Measurements from ENCODE around the gene SACM1L.

SACM1L gene

DNA sequence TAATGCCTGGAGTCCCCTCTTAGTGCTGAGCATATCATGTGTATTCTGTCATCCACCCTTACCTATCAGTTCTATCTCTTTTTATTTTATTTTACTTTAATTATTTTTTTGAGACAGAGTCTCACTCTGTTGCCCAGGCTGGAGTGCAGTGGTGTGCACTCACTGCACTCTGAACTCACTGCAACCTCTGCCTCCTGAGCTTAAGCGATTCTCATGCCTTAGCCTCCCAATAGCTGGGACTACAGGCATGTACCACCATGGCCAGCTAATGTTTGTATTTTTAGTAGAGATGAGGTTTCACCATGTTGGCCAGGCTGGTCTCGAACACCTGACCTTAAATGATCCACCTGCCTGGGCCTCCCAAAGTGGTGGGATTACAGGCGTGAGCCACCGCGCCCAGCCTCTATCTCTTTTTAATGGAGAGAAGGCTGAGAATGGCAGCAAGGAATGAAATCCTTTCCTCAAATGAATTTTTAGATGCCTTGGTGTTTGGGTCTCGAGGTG lies 11.4 kb downstream of the SACM1L start:
- no peak for DNase-seq

DNA sequence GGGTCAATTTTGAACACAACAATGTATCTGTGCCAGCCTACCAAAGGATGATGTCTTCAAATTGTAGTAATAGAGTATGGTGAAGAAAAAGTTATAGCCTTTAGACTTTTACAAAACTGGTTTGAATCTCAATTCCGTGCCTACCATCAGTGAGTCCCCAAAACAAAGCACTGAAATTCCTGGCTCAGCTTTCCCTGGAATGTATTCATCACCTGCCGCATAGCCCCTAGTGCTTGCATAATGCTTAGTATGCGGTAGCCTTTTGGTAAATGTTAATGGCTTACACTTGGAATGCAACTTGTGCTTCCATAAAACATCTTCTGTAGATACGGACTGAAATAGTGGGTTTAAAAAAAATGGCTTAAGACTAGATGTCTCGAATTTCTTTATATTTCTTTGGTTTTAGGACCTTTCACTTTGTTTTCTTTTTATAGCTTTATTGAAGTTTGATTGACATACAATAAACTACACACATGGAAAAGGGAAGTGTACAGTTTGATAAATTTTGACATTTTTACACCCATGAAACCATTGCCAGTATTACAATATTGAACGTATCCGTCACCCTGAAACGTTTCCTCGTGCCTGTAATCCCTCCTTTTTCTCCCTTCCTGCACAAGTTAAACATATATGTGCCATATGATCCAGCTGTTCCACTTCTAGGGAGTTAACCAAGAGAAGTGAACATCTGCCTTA lies 12.1 kb downstream of the SACM1L start:
- no peak for DNase-seq

DNA sequence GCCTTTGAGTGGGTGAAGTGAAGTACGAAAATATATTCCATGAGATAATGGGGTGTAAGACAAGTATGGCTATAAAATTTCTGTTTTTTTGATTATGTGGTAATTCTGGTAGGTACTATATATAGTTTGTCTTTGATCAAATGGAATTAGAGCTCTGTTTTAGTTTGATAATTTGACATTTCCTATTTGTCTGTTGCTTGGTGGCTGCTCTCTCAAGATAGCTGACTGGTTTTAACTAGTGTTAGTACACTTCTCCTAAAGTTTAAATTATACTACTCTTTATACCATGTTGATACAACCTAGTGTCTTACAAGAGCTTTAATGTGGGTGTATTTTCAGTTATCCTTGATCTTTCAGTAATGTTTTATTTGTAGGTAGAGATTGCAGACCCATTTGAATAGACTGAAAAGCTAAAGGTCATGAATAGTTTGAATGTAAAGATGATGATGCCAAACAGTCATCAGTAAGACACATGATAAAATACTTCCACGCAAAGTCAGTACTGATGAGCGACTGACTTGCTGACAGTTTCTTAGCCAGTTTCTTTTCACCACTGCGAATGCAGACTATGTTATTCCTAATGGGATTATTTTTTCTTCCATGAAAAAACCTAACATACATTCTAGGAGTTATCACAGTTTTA lies 15.2 kb downstream of the SACM1L start:
- DNase-seq = no peak

DNA sequence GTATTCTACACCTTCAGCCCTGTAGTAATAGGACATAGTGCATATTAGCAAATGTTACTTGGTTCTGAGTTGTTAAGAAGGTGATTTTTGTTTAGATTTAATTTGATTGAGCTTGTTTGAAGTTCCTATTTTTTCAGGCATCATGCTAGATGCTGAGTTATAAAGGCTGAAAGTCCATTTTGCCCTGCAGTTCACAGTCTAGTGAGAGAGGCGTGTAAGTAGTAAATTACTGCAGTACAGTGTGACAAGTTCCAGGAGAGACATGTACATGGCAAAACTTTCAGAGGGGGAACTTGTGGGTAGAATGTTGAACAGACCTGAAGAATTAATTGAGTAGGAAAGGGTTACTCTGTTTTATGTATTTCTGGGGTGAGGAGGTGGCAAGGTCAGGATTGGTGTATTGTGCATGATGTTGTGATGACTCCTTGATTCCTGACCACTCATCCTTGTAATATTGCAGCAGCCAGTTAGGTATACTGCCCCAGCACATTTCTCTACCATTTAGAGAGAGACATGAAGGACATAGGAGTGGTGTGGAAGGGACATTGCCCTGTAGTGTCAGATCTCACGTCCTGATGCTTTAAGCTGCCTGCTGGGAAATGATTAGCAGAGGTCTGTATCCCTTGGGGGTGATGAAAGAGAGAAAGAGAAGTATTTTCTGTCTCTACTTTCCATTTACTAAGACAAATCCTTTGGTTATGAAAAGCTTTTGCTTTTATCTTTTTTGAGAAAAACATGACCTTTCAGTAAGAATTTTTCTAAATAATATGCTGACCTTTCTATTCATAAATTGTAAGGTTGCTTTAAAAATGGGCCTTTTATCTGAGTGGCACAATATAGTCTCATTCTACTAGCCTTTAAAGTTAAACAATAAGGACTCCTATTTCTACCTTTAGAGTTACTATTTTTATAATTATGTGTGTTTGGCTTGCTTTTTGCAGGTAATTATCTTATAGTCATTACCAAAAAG lies 16.9 kb downstream of the SACM1L start:
- no peak for DNase-seq

DNA sequence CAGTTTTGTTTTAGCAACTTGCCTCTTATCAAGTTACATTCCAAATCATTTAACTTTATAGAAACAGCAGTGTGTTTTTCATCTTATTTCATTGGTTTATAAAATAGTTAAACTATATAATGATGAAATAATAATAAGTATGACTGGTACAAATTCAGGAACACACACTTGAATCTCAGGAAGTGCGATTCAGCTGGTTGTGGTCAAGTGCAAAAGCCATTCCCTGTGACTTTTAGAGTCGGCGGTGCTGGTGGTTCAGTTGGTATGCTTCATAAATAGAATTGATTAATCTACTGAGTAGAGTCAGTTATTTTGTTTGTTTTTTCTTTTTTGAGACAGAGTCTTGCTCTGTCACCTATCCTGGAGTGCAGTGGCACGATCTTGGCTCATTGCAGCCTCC lies 22.7 kb downstream of the SACM1L start:
- no peak for DNase-seq

DNA sequence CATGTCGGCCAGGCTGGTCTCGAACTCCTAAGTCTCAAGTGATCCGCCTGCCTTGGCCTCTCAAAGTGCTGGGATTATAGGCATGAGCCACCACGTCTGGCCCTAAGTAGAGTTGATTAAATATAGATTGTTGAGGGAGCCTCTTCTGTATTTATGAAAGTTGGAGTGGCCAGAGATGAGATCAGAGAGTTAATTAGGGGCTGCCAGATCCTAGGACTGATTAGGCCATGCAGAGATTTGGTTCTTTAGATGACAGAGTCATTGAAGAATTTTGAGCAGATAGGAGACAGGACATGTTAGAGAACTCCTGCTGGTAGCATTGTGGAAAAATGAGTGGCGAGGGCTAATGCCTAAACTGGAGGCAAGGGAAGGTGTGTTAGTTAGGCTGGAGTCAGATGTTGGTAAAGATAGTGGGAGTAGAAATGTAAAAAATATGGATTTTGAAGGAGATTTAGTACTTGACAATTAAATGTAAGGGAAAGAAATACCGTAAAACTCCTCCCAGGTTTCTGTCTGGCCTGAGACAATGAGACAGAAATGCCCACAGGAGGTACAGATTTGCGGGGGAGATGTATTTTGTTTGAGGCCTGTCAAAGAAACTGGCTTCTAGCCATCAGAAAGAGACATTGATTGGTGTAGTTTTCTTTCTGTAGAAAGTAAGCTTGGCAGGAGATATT lies 23.4 kb downstream of the SACM1L start:
- DNase-seq = no peak

DNA sequence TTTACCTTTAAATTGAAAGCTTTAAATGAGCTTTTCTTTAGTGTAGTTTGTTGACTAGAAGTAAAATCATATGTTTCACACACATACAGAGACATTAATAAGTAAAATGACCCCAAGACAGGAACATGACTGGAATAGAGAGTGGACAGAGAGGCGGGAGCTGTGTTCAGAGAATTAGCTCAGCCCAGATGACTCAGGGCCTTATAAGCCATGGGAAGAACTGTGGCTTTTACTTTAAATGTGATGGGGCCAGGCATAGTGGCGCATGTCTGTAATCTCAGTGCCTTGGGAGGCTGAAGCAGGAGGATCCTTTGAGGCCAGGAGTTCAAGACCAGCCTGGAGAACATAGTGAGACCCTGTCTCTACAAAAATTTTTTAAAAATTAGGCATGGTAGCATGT lies 26.7 kb downstream of the SACM1L start:
- no peak for DNase-seq

DNA sequence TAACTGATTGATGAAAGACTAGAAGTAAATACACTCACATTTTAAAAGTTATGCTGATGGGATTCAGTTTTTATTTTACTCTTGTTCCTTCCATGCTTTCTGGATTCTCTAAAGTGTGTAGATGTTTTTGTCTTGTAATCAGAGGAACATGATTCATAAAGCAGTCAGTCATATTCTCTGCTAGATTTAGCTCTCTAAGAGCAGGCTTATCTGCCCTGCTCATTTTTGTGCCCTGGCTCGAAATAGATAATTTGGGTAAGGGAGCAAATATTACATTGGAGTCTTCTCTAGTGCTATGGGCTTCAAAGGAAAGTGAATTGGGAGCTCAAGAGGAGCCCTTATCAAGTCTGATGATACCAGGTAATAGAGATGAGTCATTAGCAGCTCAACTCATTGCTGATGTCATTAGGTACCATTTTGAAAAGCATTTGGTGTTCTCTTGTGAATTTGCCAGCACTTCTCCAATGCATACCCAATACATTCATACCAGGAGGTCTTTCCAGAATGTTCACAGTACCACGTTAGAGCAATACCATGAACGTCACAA lies 27.7 kb downstream of the SACM1L start:
- DNase-seq = no peak

DNA sequence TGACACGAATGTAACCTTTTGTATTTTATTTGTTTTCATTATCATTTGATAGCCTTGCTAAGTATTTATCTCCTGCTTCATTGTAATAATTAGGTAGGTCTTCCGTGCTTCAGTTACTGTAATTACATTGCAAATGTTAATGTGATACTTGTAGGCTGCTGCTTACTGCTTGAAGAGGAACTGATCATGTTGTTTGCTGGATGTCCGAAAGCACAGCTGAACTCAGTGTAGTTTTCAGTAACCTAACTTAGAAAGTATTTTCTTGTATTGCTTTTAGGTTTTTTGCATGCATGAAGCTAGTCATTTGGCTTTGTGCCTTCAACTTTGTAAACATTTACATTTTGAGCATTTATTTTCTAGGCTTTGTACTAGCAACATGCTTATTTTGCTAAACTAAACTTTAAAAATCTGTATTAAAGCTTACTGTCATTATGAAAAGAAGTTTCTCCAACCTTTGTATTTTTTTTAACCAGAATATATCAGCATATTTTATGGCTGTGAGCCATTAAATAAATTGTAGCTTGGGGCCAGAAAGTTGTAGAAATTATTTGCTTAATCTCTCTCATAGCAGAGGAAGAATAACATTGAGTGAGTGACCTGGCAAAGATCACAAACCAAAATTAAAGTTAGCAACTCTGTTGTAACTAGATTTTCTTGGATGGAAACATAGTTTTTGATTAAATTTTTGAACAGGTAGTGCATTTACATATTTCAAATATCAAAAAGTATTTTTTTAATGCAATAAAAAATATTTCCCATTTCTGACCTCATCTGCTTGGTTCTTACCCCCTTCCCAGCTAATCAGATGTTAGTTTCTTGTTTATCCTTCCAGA lies 30.7 kb downstream of the SACM1L start:
- no peak for DNase-seq

DNA sequence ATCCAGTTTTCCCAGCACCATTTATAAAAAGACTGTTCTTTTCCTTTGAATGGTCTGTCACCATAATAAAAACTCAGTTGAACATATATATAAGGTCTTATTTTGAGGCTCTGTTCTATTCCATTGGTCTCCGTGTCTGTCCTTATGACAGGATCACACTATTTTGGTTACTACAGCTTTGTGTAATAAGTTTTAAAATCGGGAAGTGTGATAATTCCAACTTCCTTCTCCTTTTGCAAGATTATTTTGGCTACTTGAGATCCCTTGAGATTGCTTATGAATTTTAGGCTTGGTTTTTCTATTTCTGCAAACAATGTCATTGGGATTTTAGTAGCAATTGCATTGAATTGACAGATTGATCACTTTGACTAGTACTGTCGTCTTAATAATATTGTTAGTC lies 35.7 kb downstream of the SACM1L start:
- DNase-seq = no peak

DNA sequence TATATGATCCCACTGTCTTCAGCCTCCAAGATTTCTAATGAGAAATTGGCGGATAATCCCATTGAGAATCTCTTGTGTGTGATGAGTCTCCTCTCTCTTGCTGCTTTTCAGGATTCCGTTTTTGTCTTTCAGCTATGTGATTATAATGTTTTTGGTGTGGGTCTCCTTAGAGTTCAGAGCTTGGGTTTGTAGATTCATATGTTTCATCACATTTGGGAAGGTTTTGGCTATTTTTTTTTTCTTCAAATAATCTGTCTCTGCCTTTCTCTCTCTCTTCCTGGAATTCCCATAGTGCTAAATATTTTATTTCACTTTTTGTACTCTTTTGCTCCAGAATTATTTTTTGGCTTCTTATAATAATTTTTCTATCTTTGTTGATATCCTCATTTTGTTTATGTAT lies 40.4 kb downstream of the SACM1L start:
- no peak for DNase-seq

DNA sequence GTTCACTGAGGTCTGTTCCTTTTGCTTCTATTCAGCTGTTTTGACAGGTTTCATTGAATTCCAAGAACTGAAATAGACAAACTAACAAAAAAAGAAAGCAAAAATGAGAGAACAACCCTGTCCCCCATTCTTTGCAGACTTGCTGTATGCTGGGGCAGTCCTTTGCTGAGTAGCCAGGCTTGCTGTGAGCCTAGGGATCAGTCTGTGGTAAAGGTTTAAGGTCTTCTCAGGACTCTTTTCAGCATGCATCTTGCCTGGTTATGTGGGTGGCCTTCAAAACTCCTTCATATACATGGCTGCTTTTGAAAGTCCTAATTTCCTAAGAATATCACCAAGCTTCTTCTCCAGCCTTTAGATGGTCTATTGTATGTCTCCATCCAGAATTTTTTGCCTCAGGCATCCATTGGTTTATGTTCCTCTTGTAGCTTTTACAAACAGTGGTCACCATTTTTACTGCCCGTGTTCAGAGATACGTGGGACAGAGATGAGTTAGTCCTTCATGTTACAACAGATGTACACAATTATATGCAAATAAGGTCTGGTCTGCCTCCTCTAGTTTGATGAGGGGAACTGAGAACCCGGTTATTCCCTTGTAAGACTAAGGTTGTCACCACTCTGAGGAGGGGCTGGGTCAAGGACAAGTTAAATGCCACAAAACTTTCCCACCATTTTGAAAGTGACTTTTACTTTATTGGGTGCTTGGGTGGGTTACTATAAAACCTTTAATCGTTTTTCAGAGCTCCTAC lies 41.4 kb downstream of the SACM1L start:
- DNase-seq = no peak

DNA sequence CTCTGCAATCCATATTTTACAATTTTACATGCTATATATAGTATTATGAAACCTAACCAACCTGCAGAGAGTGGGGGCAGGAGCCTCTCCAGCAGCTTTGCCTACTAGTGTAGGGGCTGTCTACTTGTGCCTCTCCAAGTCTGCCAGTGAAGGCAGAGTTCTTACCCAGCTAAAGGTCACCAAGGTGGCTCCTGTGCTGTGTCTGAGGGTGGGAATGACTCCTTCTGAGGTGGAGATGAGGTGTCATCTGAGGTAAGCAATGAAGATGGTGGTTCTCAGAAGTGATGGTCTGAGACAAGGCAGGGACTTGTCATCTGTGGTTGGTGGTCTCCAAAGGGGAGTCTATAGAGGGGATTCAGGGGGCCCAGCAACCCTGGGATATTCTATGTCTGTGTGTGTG lies 47.5 kb downstream of the SACM1L start:
- no peak for DNase-seq

DNA sequence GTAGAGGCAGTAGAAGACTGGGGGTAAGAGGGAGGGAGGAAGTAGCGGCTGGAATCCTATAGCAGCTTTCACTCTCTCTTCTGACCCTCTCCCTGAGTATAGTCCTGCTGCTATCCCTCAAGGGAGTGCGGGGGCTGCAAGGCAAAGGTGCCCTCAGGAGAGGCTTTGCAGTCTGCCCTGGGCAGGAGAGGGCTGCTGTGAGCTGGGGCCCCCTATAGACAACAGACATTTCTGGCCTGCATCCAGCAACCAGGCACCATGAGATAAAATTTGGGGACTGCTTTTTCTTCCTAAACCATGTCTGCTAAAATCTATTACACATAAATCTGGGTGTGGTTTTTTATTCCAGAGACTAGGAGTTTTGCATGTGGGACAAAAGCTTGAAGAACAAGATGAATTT lies 48.0 kb downstream of the SACM1L start:
- DNase-seq = no peak

DNA sequence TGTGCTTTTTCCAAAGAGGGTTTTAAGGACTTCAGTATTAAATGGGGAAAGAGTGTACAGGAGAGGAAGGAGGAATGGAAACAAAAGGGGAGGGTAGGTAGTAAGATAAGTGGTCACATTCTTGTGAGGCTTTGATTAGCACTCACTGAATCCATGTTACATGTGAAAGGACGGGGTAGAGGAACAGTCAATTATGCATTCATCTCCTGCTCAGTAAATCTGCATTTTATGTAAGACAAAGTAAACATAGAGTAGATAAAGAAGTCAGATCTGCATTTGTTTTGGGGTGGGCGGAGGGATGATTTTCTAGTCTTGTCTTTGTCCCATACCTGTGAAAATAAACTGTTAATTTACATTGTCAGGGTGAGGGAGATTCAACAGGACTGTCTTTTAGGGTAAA lies 50.8 kb downstream of the SACM1L start:
- no peak for DNase-seq

DNA sequence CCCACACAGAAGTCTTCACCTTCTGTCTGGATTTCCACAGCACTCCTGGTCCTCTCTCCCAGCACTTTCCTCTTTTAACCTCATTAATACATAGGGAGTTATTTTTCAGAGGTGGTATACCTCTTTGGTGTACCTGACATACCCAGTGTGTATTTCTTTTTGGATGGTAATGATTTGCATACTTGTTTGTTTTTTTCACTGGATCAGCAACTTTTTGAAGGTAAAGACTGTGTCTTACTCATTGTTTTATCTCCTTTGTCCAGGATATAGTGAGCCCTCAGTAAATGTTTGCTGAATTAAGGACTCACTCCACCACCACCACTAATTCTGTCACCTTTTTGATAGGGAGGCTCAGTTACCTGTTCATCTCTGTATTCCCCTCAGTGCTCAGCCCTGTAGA lies 52.1 kb downstream of the SACM1L start:
- DNase-seq = no peak

DNA sequence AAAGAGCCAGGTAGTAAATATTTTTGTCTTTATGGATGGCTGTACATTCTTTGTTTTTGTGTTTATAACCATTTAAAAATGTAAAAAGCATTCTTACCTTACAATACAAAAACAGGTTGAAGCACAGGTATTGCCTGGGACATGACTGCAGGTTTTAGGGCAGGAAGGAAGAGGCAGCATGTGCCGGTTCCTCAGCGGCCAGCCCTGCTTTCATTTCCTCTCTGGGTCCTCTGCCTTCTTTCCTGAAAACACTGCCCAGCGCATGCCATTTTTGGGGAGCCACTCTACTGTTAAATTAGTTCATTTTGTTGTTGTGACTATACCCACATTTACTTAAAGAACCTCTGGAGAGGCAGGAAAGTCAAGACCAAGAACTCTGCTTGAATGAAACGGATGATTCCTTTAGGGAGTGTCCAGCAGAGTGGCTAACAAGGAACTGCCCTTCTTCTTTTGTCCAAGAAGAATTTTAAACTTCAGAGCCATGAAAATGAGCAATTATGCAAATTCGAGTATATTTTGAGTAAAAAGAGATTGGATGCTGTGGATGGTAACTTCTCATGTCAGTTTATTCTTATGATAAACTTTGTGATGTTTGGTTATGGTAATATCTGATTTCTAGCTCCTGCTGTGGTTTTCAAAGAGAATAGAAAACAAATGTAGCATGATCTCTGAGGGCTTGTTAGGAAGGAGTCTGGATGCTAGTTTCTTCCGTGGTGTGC lies 52.7 kb downstream of the SACM1L start:
- no peak for DNase-seq

DNA sequence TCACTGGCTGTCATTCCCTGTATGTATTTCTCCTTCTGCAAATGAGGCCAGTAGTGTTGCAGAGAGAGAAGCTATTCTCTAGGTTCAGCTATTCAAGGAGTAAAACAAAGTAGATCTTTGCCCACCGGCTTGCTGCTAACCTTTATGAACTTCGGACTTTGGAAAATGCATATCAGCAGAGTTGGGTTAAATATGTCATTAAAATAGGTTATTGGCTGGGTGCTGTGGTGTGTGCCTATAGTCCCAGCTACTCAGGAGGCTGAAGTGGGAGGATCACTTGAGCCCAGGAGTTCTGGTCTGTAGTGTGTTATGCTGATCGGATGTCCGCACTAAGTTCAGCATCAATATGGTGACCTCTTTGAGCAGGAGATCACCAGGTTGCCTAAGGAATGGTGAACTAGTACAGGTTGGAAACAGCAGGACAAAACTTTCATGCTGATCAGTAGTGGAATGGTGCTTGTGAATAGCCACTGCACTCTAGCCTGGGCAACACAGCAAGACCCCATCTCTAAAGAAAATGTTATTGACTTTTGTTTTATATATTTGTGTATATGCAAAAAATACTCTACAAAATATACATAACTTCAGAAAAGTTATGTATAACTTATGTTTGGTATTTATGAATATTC lies 53.4 kb downstream of the SACM1L start:
- DNase-seq = no peak

DNA sequence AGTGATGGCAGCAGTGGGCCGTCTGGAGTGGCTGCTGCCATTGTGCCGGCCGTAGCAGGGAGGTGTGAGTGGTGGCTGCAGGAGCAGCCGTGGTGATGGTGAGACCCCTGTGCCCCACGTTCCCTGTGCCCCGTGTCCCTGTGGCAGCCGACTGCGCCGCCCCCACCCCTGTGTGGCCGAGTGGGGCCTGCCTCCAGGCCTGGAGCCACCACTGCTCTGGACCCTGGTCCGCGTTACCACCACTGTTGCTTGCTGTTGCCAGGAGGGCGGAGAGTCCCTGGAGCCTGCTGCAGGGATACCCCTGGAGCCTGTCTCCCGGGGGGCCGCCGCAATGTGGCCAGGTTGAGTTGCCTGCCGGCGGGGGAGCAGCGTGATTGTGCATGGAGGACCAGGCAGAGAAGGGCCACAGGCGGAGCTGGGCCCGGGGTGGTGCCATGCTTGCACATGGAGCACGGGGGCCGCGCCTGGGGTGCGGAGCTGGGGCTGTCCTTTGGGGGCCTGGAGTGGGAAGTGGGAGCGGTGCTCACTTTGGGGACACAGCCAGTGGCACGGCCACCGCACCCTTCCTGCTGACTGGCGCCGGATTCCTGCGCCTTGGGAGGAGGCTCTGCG lies 57.1 kb downstream of the SACM1L start:
- no peak for DNase-seq

All from 8988T (cell line).